Left lung (tissue), 10 donors: ENCODE results near the gene CCDC71L. TPM values are rescaled to one million over a fixed set of nuclear protein-coding genes. Genes with fewer than 3 reads are reported as not detected.

ENCODE experiments used
- ATAC-seq: fragments of 200-7000 bp; cut with Tn5 transposase; one replicate; pipeline ENCODE4 v1.9.1; 2020; ENCODE audit warnings: moderate library complexity
- DNase-seq, 4 donors: peaks; one replicate each; pipeline ENCODE4 v3.0.0-alpha.2; 2013 to 2020
- H3K27ac ChIP-seq, 2 donors: fragments of 200-600 bp; sonication (generic) in 1 of 2; one replicate each; pipeline versions ENCODE4 v1.5.0 to v1.8.0; 2020 to 2021
- H3K27me3 ChIP-seq, 2 donors: fragments of 200-600 bp; sonication (generic) in 1 of 2; one replicate each; pipeline versions ENCODE4 v1.5.0 to v1.8.0; 2020 to 2021
- H3K36me3 ChIP-seq, 2 donors: fragments of 200-600 bp; sonication (generic) in 1 of 2; one replicate each; pipeline versions ENCODE4 v1.5.0 to v1.8.0; 2020 to 2021
- H3K4me1 ChIP-seq, 2 donors: fragments of 200-600 bp; one replicate each; pipeline ENCODE4 v1.8.0; 2021
- H3K4me3 ChIP-seq, 2 donors: fragments of 200-600 bp; sonication (generic) in 1 of 2; one replicate each; pipeline versions ENCODE4 v1.5.0 to v1.8.0; 2020 to 2021; ENCODE audit warnings: mild to moderate bottlenecking in 1 of 2
- H3K9me3 ChIP-seq, 2 donors: fragments of 200-600 bp; sonication (generic) in 1 of 2; one replicate each; pipeline versions ENCODE4 v1.5.0 to v1.8.0; 2020 to 2021
- intact Hi-C, 2 donors: fragments of 100-400 bp; cut with DNase I; formaldehyde crosslinking; loops; one replicate each; pipeline versions ENCODE4 v1.11.2 to v1.14.2; 2022
- polyA plus RNA-seq, 6 donors: library from polyadenylated mRNA; unstranded; fragments of 120-200 nt; gene quantifications; one replicate each; pipeline ENCODE4 v1.2.1, GENCODE V29; 2013; ENCODE audit not compliant: insufficient read length in 6 of 6
- total RNA-seq, 2 donors: library from RNA; stranded (reverse); fragmentation: NEBNext Ultra II Directional; extraction: Animal tissue kit (Norgen Biotek cat#: 25700); gene quantifications; one replicate each; pipeline ENCODE4 v1.2.1, GENCODE V29; 2021
- TF ChIP-seq, protein P1 (sequence below), 2 donors: fragments of 200-600 bp; sonication (generic) in 1 of 2; IDR thresholded peaks; one replicate each; pipeline versions ENCODE4 v1.5.0 to v1.8.0; 2021; ENCODE audit warnings: antibody characterized with exemption in 2 of 2
- donor health status: DM: no; HTN: yes; CAD: no.
- donor health status: DM: no; HTN: no; CAD: no.

Gene CCDC71L
- total and polyA plus RNA-seq, 8 donors = 5.7 to 27.1 (median 7.5) TPM

DNA sequence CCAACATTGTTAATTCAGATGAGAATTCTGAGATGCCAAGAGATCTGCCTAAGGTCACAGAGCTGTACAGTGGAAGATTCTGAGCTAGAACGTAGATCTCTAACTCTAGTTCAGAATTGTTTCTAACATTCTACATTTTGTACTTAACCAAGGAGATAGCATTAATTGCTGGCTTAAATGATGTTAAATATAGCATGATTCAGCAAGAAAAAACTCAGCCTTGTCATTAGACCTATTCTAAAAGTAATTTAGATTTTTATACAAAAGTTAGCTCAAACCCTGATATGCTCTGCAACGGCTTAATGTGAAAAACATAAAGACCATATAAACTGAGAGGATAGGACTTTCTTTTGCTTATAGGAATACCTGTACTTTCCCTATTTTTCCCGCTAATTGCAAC is 3.4 kb upstream of the CCDC71L start:
- H3K4me1 ChIP-seq = peaks cover 0 to 4% of the 10 kb centered on the region in 2 donors
- intact Hi-C loops = loop anchor here in 1 of 2 donors (5.0 kb wide), 1 partner anchor 73 kb away; no protein-coding TSS in a partner anchor
- H3K27me3 ChIP-seq = no peaks in the 10 kb centered on the region
- ATAC-seq = no peak
- no peak overlapping the region for H3K4me3 ChIP-seq
- H3K27ac ChIP-seq = no peak overlapping the region
- no peaks in the 10 kb centered on the region for H3K9me3 ChIP-seq
- no peaks in the 10 kb centered on the region for H3K36me3 ChIP-seq
- TF ChIP-seq, protein P1, sequence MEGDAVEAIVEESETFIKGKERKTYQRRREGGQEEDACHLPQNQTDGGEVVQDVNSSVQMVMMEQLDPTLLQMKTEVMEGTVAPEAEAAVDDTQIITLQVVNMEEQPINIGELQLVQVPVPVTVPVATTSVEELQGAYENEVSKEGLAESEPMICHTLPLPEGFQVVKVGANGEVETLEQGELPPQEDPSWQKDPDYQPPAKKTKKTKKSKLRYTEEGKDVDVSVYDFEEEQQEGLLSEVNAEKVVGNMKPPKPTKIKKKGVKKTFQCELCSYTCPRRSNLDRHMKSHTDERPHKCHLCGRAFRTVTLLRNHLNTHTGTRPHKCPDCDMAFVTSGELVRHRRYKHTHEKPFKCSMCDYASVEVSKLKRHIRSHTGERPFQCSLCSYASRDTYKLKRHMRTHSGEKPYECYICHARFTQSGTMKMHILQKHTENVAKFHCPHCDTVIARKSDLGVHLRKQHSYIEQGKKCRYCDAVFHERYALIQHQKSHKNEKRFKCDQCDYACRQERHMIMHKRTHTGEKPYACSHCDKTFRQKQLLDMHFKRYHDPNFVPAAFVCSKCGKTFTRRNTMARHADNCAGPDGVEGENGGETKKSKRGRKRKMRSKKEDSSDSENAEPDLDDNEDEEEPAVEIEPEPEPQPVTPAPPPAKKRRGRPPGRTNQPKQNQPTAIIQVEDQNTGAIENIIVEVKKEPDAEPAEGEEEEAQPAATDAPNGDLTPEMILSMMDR (IDR thresholded peaks at IDR 0.05) = no peak
- DNase-seq = no peak

DNA sequence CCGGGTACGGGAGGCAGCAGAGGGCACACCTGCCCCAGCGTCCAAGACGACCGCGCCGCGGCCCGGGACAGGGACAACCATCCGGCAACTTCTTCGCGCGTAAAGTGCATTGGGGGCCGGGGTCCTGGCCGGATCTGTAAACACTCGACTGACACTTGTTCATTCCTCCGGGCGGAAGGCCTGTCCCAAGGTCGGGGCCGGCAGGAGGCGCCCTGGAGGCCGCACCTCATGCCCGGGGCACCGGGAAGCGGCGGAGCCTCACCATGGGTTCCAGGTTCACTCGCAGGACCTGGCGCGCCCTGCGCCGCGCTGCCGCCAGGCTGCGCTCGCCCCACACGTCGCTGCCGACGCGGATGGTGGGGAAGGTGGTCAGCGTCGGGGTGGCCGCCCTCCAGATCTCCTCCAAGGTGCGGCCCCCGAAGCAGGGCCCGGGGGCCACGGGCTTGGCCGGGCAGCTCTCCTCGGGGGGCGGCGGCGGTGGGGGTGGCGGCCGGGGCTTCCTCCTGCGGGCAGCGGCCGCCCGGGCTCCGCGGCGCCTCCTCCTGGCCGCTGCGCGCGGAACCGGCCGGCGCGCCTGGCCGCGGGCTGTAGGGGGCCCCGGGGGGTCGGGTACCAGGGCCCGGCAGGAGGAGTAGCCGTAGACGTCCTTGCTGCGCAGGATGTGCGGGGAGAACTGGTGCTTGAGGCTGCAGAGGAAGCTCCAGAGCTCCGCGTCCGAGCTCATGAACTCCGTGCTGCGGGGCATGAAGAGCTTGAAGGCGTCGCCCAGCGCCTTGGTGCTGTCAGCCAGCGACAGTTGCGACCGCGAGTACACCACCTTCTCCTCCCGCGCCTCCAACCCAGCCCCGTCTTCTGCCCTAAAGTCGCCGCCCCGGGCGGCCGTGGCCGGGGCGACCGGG is 746 bp downstream of the CCDC71L start:
- no peaks in the 10 kb centered on the region for H3K36me3 ChIP-seq
- peaks cover 0 to 30% of the 10 kb centered on the region in 2 donors for H3K4me1 ChIP-seq
- DNase-seq (peak; percentile 40 to 97 (median 81)), ATAC-seq (peak; percentile 85)
- H3K4me3 ChIP-seq = peak overlapping the region; percentile 77 to 82
- H3K9me3 ChIP-seq = no peaks in the 10 kb centered on the region
- TF ChIP-seq, protein P1 (IDR thresholded peaks at IDR 0.05) = peak; percentile 66 to 84
- intact Hi-C loops = loop anchor here in 1 of 2 donors (5.0 kb wide), 1 partner anchor 77 kb away; no protein-coding TSS in a partner anchor
- peak overlapping the region; percentile 97 to 98 for H3K27ac ChIP-seq
- H3K27me3 ChIP-seq = no peaks in the 10 kb centered on the region

DNA sequence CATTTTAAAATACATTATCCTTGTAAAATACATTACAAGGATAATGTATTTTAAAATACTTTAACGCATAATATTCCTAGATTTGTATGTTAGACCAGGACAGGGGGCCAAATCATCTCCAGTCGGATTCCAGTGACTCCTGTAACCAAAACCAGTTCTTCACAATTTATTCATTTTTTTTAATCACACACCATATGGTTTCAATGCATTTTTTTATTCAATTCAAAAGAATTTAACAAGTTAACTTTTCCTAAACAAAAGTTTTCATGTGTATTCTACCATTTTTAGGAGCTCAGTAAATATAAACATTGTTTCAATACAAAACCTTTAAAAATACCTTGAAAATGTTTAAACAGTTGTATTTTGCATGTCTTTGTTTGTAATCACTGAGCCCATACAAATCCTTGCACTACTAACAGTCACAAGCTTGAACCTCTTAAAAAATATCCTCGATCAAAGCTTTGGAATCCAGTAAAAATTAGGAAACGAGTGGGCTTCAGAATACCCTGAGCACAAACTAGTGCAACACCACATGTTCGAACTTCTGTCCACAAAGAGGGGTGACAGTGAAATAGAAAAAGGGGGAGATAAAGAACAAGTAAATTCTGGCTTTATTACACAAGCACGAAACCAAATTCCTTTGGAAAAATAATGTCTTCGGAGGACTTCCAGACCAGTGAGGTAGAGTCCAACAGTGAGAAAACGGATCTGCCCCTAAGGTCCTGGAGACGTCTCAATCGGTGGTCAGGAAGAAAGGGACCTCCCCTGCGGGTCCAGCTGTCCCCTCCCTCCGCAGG is 1.6 kb downstream of the CCDC71L start:
- ATAC-seq = no peak
- intact Hi-C loops = no loop called here
- Histone ChIP-seq H3K4me1 (peaks cover 0 to 30% of the 10 kb centered on the region in 2 donors), H3K4me3 (peak overlapping the region; percentile 77 to 82), H3K9me3 (no peaks in the 10 kb centered on the region), H3K27me3 (no peaks in the 10 kb centered on the region), H3K36me3 (no peaks in the 10 kb centered on the region), H3K27ac (peak overlapping the region; percentile 97 to 98)
- TF ChIP-seq, protein P1 (IDR thresholded peaks at IDR 0.05) = no peak
- DNase-seq = no peak

DNA sequence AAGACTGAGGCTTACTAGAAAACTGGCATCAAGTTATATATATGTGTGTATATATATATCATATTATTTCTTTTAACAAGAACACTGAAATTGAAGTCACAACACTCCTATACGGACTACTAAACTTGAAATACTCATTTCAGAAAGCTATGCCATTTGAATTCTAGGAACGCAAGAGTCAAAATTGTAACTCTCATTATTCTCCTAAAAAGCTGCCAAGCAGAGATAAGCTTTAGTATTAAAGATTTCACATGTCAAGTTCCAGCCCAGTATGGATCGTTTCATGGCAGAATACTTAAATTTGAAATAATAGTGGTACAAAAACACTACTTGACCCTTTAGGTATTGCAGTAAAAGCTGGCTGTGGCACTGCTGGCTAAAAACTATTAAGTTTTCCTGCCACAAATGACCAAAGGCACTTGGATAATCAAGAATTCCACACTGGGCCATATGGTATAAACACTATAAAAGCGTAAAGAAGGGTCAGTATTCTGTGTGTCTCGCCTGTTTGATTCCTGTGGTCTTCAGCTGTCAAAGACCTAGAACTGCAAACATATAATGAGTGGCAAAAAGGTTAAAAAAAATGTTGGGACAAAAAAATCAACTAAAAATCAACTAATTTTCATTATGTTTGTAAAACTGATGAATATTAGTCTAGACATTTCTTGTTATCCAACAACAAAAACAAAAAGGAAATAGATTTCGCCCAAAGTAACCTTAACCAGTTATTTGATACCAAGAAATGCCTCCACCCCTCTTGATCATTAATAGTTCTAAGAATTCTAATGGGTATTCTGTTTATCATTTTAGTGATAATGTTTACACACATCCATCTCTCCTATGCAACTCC is 2.4 kb downstream of the CCDC71L start:
- H3K36me3 ChIP-seq = no peaks in the 10 kb centered on the region
- H3K27me3 ChIP-seq = no peaks in the 10 kb centered on the region
- peaks cover 0 to 30% of the 10 kb centered on the region in 2 donors for H3K4me1 ChIP-seq
- DNase-seq (no peak), ATAC-seq (no peak)
- no peaks in the 10 kb centered on the region for H3K9me3 ChIP-seq
- H3K27ac ChIP-seq = no peak overlapping the region
- TF ChIP-seq, protein P1 (IDR thresholded peaks at IDR 0.05) = no peak
- intact Hi-C loops = no loop called here
- H3K4me3 ChIP-seq = peak overlapping the region in 1 of 2 donors; percentile 82
